Inferior parietal cortex (tissue), 1 donor: ENCODE results near the gene VWA1.
"Not testable (repeated sequence)": the region's sequence is repeated elsewhere in the genome, so short reads cannot be mapped to it uniquely, and the experiment has no call there.

Source experiments
- DNase-seq: peaks from one replicate; pipeline ENCODE4 v3.0.0-alpha.2; 2016; ENCODE audit errors: extremely low spot score

The VWA1 gene

GRCh38 chr1:1402901-1403392 lies 32.5 kb upstream of the VWA1 start:
- not testable (repeated sequence) for DNase-seq

DNA sequence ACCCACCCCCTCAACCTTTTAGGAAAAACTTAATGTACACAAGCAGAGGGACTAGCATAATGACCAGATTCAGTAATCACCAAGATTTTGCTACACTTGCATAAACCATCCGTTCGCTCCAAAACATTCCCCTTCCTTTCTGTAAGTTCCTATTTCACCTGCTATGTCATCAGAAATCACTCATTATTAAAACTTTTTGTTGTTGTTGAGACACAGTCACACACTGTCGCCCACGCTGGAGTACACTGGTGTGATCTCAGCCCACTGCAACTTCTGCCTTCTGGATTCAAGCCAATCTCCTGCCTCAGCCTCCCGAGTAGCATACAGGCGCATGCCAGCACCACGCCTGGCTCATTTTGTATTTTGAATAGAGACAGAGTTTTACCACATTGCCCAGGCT lies 31.8 kb upstream of the VWA1 start:
- DNase-seq = no peak

DNA sequence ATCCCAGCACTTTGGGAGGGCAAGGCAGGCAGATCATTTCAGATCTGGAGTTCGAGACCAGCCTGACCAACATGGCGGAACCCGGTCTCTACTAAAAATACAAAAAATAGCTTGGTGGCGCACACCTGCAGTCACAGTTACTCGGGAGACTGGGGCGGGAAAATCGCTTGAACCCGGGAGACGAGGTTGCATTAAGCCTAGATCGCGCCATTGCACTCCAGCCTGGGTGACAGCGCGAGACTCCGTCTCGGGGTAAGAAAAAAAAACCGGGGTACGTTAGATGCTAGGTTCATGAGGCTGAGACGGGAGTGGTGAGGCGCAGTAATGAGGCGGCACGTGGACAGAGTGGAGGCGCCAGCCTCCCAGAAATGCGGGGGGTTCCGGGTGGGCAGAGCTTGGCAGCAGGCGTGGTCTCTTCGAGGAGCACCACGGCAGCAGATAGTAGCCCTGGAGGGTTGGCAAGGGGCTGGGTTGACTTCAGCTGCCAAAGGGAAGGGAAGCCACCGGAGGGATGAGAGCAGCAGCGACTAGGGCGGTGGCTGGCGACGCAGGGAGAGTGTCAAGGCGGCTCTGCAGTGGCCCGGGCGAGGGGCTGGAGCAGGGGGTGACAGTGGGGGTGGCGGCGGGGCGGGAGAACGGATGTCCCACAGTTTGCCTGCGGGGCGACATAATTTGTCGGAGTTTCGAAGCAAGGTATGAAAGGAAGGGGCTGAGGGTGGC lies 29.2 kb upstream of the VWA1 start:
- no peak for DNase-seq

DNA sequence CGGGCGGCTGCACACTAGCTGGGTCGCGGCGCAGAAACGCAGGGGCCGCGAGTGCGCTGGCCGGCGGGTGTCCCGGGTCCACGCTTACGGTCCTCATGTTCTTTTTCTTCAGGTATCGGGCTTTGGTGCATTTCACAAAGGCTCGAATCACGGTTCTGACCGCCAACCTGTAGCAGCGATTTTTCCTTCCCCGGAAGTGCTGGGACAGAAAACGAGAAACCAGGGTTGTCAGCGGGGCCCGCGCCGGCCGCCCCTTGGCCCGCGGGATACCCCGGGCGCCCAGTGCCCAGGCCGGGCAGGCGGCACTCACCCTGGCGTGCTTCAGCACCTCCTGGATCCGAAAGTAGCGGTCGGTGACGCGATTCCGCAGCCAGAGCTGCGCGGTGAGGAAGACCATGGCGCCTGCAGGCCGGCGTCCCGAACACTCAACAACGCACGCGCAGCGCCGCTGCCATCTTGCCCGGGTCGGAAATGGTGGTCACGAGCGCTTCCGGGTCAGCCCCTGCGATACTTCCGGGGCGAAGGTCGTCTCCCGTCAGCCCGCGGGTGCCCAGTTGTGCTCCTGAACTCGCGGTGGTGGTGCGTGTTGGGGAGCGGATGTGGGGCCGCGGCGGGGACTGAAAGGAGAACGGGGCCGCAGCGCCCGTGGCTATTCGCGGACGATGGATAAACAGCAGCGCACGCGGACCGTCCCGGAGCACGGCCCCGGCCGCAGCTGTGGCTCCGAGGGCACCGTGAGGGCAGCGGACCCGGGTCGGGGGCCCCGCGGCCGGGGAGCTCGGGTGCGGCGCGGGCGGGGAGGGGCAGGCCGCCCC lies 28.5 kb upstream of the VWA1 start, which contains the start of gene MRPL20:
MRPL20 (minus strand) TSS at position 473 of the 815 bp plus-strand sequence; CDS start at position 397, 76 bp downstream.
- DNase-seq = peak; percentile 97

GRCh38 chr1:1407636-1408318 lies 27.7 kb upstream of the VWA1 start:
- DNase-seq = no peak

DNA sequence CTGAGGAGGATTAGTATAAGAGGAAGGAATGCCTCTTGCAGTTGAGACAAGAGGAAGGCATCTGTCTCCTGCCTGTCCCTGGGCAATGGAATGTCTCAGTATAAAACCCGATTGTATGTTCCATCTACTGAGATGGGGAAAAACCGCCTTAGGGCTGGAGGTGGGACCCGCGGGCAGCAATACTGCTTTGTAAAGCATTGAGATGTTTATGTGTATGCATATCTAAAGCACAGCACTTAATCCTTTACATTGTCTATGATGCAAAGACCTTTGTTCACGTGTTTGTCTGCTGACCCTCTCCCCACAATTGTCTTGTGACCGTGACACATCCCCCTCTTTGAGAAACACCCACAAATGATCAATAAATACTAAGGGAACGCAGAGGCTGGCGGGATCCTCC lies 25.3 kb upstream of the VWA1 start:
- not testable (repeated sequence) for DNase-seq

- no peak for DNase-seq
Observed at GRCh38 chr1:1411626-1412025, 23.9 kb upstream of the VWA1 start.

DNA sequence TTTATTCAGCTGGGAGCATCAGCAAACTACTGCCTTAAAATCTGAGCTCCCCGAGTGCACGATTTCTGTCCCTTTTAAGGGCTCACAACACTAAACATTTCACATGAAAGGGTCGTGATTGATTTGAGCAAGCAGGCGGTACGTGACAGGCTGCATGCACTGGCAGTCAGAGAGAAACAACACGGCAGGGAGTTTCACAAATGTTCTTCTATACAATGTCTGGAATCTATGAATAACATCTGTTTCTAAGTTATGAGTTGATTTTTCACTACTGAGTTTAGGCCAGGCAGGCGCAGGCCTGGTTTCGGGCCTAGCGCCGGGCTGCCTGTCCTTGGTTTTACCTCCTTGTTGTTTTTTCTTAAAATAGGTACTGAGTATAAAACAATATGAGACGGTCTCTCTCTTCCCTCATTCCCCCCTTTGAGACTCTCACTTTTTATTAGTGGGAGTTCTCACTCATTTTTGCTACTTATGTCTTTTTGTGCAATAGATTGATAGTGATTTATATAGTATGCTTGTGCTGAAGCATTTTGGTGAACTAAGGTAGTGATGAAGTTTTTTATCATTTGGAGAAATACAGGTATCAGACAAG lies 23.1 kb upstream of the VWA1 start:
- not testable (repeated sequence) for DNase-seq

- no peak for DNase-seq
Observed at GRCh38 chr1:1415751-1416150, 19.7 kb upstream of the VWA1 start.

- DNase-seq = not testable (repeated sequence)
Observed at GRCh38 chr1:1417396-1417795, 18.1 kb upstream of the VWA1 start.

DNA sequence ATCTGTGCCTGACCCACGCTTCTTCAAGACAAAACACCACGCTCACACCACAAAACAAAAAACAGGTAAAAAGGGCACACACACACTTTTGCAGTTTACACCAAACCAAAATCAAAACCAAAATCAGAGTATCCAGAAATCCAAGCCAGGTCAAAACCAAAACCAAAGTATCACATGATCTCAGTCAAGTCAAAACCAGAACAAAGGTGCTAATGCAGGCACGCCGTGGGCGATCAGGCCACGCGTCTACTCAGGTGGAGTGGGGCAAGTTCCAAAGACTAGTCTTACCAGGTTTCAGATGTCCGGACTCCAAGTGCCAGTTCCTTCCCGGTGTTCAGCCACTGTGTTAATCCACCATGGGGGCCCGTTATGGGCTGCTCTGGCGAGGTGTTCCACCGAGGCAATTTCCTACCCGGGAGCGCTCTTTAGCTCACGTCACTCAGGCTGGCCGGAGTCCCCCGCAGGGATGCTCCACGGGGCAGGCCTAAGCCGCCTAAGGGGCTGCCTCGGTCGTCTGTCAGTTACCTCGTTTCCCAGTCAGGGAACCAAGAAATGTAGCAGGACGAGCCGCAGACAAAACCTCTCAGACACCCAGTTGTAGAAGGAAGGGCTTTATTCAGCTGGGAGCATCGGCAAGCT lies 17.5 kb upstream of the VWA1 start:
- not testable (repeated sequence) for DNase-seq

DNA sequence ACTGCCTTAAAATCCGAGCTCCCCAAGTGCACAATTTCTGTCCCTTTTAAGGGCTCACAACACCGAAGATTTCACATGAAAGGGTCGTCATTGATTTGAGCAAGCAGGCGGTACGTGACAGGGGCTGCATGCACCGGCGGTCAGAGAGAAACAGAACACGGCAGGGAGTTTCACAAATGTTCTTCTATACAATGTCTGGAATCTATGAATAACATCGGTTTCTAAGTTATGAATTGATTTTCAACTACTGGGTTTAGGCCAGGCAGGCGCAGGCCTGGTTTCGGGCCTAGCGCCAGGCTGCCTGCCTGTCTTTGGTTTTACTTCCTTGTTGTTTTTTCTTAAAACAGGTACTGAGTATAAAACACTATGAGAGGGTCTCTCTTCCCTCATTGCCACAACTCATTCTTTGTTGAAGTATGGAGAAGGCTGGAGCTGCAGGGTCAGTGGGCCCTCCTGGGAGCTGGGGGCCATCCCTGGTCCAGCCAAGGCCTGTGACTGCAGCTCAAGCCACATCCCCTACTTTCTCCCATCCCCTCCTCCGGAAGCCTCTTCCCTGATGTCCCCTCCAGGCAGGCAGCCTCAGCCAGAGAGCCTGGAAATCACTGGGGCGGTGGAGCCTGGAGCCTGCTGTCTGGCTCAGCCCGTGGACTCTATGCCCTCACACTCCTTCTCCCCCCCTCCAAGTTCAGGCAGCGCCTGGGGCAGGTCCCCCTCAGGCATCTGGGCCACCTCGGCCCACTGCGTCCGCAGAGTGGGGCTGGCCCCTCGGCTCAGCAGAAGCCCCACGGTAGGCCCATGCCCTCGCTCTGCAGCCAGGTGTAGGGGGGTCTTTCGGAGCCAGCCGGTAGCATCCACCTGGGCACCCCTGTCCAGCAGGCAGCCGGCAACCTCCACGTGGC lies 16.8 kb upstream of the VWA1 start:
- DNase-seq = no peak

GRCh38 chr1:1419363-1419812 lies 16.1 kb upstream of the VWA1 start:
- no peak for DNase-seq

DNA sequence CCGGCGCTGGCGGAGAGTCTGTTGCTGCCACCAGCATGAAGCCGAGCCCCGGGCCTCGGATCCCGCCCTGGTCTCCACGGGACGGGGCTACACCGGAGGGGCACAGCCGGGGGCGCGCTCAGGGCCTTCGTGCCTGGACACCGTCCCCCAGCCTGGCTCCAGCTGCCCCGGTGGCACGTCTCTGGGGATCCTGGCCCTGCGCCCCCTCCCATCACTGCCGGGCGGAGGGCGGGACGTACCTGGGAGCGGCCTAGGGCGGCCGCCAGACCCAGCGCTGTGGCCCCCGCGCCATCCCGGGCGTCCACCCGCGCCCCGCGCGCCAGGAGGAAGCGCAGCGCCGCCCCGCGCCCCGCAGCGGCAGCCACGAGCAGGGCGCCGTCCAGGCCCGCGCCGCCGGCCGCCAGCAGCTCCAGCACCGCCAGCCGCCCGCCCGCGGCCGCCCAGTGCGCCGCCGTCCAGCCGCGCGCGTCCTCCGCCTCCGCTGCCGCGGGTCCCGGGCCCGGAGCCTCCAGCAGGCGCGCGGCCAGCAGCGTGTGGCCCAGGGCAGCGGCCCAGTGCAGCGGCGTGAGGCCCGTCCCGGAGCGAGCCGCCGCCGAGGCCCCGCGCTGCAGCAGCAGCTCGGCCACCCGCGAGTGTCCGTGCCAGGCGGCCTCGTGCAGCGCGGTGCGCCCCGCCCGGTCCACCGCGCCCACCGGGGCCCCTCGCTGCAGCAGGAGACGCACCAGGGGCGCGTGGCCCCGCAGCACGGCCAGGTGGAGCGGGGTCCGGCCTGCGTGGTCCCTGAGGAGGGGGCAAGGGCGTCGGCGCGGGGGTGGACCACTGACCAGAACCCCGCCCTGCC lies 15.5 kb upstream of the VWA1 start:
- no peak for DNase-seq

DNA sequence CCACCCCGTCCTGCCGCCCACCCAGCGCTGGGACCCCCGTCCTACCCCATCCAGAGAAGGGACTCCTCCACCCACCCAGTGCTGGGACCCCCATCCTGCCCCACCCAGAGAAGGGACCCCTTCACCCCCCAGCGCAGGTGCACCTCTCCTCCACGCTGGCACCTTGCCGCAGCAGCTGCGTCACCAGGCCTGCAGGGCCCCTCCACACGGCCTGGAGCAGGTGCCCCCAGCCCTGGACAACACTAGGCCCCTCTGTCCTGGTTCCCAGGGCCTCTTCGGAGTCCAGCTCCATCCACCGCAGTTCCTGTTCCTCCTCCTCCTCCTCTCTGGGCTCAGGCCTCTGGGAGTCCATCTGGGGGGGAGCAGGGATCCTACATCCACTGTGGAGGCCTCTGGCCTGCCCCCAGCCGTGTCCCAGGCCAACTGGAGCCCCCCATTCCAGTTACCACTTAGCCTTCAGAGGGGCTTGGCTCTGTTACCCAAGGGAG lies 14.8 kb upstream of the VWA1 start:
- no peak for DNase-seq

DNA sequence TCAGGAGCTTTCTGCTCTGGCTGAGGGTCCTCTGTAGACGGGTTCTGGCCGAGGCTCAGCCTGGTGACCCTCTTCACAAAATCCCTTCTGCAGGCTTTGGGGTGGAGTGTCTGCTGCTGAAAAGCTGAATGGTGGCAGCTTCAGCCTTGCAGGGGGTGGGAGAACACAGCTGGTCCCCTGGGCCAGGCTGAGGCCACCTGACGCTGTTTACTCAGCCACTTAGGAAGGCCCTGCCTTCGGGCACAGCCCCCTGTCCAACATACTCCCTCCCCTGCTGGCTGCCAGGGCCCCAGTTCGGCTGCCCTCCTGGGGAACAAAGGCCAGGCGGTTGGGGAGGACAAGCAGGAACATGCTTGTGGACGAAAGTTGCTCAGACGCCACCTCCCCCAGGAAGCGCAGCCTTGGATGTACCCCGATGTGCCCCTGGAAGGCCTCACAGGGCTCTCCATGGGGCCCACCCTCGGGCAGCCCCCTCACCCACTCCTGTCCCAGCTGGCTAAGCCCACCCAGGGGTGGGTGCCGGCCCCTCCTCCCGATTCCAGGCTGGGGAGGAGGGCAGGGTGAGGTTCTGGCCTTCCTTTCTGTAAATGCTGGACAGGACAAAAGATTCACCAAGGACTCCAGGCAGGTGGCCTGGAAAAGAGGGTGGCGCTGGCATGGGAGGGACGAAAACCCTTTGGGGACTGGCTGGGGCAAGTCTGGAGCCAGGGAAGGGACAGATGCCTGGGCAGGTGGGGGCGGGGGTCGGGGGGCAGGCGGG lies 14.2 kb upstream of the VWA1 start, which contains the start of gene ANKRD65:
ANKRD65 (minus strand) TSS at position 130 of the 760 bp plus-strand sequence. CDS start 271 bp downstream, outside the sequence.
- DNase-seq = no peak

DNA sequence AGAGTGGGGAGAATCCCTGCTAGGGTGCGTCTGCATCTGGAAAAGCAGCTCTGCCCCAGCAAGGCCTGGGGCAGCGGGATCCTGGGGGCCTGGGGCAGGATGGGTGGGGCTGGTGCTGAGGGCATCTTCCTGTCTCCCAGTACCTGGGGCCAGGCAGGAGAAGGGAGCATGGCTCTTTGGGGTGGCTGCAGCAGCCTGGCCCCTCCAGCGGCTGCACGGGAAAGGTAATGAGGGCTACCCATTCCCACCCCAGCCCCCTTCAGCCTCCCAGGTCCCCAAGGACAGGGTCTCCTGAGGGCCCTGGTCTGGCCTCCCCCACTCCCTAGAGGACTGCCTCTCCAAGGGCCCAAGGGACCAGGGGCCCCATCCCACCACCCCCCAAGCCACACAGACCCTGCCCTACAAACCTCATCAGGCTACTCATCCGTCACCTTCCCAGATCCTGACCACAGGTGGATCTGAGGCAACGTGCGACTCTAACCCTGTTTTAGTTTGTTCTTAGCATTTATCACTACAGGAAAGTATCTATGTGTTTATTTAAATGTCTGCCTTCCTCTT lies 13.5 kb upstream of the VWA1 start:
- no peak for DNase-seq
